Tibial artery (tissue), 4 donors: ENCODE measurements around the gene ORC6.

Source experiments
- DNase-seq, 2 donors: peaks; one replicate each; pipeline ENCODE4 v3.0.0-alpha.2; 2019
- H3K27ac ChIP-seq, 2 donors: fragments of 200-600 bp; sonication (generic) in 1 of 2; 1 replicate in 1 of 2; 2 replicates in 1 of 2; pipeline ENCODE4 v1.5.1; 2018 to 2019; ENCODE audit warnings: mild to moderate bottlenecking in 1 of 2
- H3K27me3 ChIP-seq, 2 donors: fragments of 200-600 bp; sonication (generic) in 1 of 2; one replicate each; pipeline versions ENCODE4 v1.5.1 to v1.6.0; 2016 to 2019
- H3K36me3 ChIP-seq, 3 donors: fragments of 200-600 bp; sonication (generic) in 2 of 3; one replicate each; pipeline ENCODE4 v1.5.1; 2016 to 2019; ENCODE audit warnings: mild to moderate bottlenecking in 2 of 3
- H3K4me1 ChIP-seq, 4 donors: fragments of 200-600 bp; sonication (generic) in 2 of 4; 1 replicate in 3 of 4; 2 replicates in 1 of 4; pipeline ENCODE4 v1.5.1; 2016 to 2019
- H3K4me3 ChIP-seq, 2 donors: fragments of 200-600 bp; sonication (generic) in 1 of 2; 1 replicate in 1 of 2; 2 replicates in 1 of 2; pipeline ENCODE4 v1.5.1; 2018 to 2019; ENCODE audit warnings: mild to moderate bottlenecking in 2 of 2
- H3K9me3 ChIP-seq, 3 donors: fragments of 200-600 bp; sonication (generic) in 1 of 3; one replicate each; pipeline ENCODE4 v1.5.1; 2016 to 2019
- CTCF ChIP-seq, 2 experiments: fragments of 200-600 bp in 1 of 2; fragments of 450-650 bp in 1 of 2; IDR thresholded peaks; one replicate each; pipeline ENCODE4 v1.5.1; 2017 to 2019; ENCODE audit warnings: antibody characterized with exemption in 2 of 2, mild to moderate bottlenecking in 1 of 2, moderate library complexity in 1 of 2
- intact Hi-C: fragments of 100-400 bp; cut with DNase I; formaldehyde crosslinking; loops from one replicate; pipeline ENCODE4 v1.15.0; 2023; ENCODE audit warnings: low total_unique reads

Gene ORC6

GRCh38 chr16:46693598-46693997 is 4.1 kb downstream of the ORC6 start:
- H3K27me3 ChIP-seq, result no peaks in the 10 kb centered on the region
- no peak for DNase-seq
- no peaks in the 10 kb centered on the region for H3K36me3 ChIP-seq
- no peak for TF ChIP-seq CTCF (IDR thresholded peaks at IDR 0.05)
- H3K27ac ChIP-seq, result no peak overlapping the region
- intact Hi-C loops, result no loop called here
- no peaks in the 10 kb centered on the region for H3K9me3 ChIP-seq
- H3K4me1 ChIP-seq, result peaks cover 9 to 15% (median 12%) of the 10 kb centered on the region in 4 donors
- no peak overlapping the region for H3K4me3 ChIP-seq

DNA sequence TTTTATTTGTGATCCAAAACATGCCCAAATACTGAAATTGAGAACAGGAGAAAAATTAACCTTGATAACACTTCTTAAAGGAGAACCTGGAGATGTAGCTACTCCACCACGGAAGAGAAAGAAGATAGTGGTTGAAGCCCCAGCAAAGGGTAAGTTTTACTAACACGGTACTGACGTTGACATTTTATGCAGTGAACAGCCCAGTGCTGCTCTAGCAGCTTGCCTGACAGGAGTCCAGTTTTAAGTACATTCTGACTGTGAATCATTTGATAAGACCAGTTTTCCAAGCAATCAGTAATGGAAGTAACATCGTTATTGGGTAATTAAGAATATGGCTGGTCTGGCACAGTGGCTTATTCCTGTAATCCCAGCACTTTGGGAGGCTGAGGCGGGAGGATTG is 6.5 kb downstream of the ORC6 start:
- no peak for DNase-seq
- Histone ChIP-seq H3K9me3 (no peaks in the 10 kb centered on the region), H3K36me3 (no peaks in the 10 kb centered on the region), H3K4me3 (no peak overlapping the region), H3K27ac (no peak overlapping the region), H3K4me1 (peaks cover 0 to 3% (median under 1%) of the 10 kb centered on the region in 4 donors), H3K27me3 (no peaks in the 10 kb centered on the region)
- intact Hi-C loops, result no loop called here
- TF ChIP-seq CTCF (IDR thresholded peaks at IDR 0.05), result no peak

DNA sequence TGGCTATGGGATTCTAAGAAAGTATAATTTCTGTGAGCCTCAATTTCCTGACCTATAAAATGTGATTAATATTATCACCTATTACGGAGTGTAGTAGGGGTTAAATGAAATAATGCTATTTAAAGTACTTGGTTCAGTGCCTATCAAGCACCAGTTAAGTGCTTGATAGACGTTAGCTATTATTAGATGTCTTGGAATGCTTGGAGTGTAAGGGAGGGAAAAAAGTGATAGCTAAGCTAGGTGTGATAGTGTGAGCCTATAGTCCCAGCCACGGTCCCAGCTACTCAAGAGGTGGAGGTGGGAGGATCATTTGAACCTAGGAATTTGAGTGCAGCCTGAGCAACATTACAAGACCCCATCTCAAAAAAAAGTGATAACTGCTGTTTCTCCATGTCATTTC is 7.5 kb downstream of the ORC6 start:
- H3K27ac ChIP-seq, result no peak overlapping the region
- no peaks in the 10 kb centered on the region for H3K27me3 ChIP-seq
- H3K4me3 ChIP-seq, result no peak overlapping the region
- no peak for TF ChIP-seq CTCF (IDR thresholded peaks at IDR 0.05)
- no peaks in the 10 kb centered on the region for H3K4me1 ChIP-seq
- no peak for DNase-seq
- no peaks in the 10 kb centered on the region for H3K36me3 ChIP-seq
- intact Hi-C loops, result no loop called here
- no peaks in the 10 kb centered on the region for H3K9me3 ChIP-seq

GRCh38 chr16:46700048-46700447 is 10.6 kb downstream of the ORC6 start:
- no peaks in the 10 kb centered on the region for H3K27me3 ChIP-seq
- intact Hi-C loops, result no loop called here
- no peaks in the 10 kb centered on the region for H3K36me3 ChIP-seq
- H3K4me3 ChIP-seq, result no peak overlapping the region
- no peak for DNase-seq
- H3K9me3 ChIP-seq, result no peaks in the 10 kb centered on the region
- H3K4me1 ChIP-seq, result no peaks in the 10 kb centered on the region
- H3K27ac ChIP-seq, result no peak overlapping the region
- TF ChIP-seq CTCF (IDR thresholded peaks at IDR 0.05), result no peak

DNA sequence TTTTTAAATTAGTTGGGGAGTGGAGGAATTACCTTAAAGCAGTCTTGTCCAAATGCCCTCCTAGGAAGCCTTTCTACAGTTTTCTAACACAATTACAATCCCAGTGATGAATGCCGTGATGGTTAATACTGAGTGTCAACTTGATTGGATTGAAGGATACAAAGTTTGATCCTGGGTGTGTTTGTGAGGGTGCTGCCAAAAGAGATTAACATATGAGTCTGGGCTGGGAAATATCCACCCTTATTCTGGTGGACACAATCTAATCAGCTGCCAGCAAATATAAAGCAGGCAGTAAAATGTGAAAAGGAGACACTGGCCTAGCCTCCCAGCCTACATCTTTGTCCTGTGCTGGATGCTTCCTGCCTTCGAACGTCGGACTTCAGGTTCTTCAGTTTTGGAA is 12.2 kb downstream of the ORC6 start:
- H3K4me3 ChIP-seq, result no peak overlapping the region
- no peak for DNase-seq
- intact Hi-C loops, result no loop called here
- no peaks in the 10 kb centered on the region for H3K4me1 ChIP-seq
- no peaks in the 10 kb centered on the region for H3K27me3 ChIP-seq
- TF ChIP-seq CTCF (IDR thresholded peaks at IDR 0.05), result no peak
- no peaks in the 10 kb centered on the region for H3K9me3 ChIP-seq
- H3K36me3 ChIP-seq, result no peaks in the 10 kb centered on the region
- no peak overlapping the region for H3K27ac ChIP-seq

DNA sequence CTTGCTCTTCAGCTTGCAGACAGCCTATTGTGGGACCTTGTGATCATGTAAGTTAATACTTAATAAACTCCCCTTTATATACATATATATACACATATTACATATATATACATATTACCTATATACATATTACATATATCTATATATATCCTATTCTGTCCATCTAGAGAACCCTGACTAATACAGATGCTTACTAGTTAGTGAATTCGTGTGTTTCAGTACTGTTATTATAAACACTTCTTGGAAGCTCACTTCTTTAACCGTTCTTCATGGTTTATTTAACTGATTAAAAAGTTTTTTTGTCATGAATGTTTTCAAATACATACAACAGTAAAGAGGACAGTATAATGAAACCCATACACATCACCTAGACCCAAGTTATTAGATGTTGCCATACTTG is 12.6 kb downstream of the ORC6 start:
- intact Hi-C loops, result no loop called here
- Histone ChIP-seq H3K9me3 (no peaks in the 10 kb centered on the region), H3K27me3 (no peaks in the 10 kb centered on the region), H3K27ac (no peak overlapping the region), H3K4me1 (no peaks in the 10 kb centered on the region), H3K36me3 (no peaks in the 10 kb centered on the region), H3K4me3 (no peak overlapping the region)
- no peak for TF ChIP-seq CTCF (IDR thresholded peaks at IDR 0.05)
- no peak for DNase-seq
